GM19035 (cell line): ENCODE data around the gene PIAS4.

Experiments used
- ATAC-seq: cut with Tn5 transposase; IDR thresholded peaks from one replicate; pipeline ENCODE4 v1.9.1; 2021; ENCODE audit not compliant: unreplicated experiment

PIAS4 gene

DNA sequence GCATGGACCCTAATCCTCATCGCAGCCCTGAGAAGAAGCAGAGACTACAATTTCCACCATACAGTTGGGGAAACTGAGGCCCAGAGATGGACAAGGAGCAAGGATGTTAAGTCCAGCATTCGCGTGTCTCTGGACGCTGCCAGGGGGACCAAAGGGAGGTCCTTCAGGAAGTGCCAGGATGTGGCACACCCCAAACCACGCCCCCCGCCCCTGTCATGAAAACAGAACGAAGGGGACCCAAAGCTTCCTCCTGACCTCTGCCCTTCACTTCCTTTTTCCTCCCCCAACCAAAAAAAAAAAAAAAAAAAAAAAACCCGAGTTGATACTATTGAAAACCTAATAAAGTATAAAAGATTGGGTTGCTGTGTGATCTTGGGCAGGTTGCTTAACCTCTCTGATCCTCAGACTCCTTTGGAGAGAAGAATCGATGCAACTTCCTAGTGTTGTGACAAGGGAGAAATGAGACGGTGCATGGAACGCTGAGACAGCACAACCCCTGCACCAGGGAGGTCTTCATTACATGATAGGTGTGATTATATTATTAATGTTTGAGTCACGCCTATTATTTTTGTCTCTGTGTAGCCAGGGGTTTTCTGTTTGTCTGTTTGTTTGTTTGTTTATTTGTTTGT is 61.9 kb downstream of the PIAS4 start:
- ATAC-seq = no peak

DNA sequence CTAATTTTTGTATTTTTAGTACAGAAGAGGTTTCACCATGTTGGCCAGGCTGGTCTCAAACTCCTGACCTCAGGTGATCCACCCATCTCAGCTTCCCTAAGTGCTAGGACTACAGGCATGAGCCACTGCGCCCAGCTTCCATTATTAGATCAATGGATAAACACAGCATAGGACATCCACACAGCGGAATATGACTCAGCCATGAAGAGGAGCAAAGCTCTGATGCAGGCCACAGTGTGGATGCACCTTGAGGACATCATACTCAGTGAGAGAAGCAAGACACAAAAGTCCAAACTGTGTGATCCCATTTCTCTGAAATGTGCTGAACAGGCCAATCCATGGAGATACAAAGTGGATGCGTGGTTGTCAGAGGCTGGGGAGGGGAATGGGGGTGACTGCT is 64.1 kb downstream of the PIAS4 start:
- ATAC-seq = no peak

DNA sequence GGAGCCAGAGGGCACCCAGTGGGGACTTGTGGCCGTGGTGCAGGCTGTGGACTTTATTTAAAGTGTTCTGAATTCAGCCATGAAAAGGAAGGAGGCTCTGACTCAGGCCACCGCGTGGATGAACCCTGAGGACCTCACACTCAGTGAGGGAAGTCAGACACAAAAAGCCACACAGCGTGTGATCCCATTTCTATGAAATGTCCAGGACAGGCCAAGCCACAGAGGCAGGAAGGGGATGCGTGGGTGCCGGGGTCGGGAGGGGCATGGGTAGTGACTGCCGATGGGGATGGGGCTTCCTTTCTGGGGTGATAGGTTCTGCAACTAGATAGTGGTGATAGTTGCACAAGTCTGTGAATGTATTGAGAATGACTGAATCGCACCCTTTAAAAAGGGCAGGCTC is 67.8 kb downstream of the PIAS4 start:
- no peak for ATAC-seq

DNA sequence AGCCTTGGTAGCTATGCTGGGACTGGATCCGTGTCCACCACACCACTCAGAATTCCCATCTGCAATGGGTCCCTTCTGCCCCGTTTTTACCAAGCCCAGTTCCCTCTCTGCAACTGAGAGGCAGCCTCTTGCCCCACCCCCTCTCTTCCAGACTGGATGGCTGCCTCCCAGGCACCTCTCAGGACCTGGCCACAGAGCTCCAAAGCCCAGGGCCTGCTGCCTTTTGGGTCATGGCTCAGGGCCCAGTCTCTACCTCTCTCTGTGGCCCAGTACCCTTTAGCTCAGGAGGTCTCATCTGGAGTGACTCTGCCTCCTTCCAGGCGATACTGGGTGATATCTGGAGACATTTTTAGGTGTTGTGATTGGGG is 69.5 kb downstream of the PIAS4 start:
- no peak for ATAC-seq

DNA sequence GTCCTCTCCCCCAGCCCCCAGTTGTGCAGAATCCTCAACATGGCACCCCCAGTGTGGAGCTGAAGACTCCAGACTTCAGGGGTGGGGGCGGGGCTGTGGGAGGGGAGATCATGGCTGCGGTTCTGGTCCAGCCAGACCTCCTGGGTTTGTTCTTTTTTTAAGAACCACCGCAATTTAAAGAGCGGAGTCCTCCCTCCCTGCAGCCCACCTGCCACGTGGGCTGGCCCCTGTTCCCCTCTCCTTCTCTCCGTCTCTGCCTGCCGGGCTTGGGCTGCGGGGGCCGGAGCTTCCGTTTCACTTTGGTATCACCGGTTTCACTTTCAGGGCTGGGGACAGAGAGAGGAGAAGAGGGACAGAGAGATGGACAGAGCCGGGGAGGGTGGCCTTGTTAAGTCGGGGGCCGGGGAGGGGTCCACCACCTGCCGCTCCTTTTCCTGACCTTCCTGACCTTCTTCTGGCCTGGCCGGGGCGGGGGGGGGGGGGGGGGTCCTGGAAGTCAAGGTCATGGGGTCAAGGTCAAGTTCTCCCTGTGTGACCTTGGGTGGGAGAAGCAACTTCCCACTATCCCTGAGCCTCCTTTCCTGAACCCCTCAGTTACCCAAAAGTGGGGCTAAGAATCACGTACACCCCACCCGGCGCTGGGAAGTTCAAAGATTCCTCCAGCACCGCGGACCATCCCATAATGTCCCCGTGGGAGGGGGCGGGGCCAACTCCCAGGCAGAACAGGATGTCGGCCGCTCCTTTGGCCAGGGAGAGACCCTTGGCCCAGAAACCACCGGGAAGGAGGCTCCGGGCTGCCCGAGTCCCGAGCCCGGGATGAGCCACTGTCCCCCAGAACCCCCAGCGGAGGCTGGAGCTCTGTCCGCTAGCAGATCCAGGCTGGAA is 70.5 kb downstream of the PIAS4 start:
- ATAC-seq = no peak

DNA sequence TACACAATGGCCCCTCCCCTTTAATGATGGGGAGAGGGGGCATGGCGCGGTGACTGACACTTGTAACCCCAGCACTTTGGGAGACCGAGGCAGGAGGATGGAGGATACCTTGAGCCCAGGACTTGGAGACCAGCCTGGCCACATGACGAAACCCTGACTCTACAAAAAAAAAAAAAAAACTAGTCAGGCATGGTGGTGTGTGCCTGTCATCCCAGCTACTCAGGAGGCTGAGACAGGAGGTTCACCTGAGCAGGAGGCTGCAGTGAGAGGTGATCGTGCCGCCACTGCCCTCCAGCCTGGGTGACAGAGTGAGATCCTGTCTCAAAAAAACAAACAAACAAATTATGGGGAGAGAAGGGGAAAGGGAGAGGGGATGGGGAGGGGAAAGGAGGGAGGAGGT is 72.9 kb downstream of the PIAS4 start:
- no peak for ATAC-seq

DNA sequence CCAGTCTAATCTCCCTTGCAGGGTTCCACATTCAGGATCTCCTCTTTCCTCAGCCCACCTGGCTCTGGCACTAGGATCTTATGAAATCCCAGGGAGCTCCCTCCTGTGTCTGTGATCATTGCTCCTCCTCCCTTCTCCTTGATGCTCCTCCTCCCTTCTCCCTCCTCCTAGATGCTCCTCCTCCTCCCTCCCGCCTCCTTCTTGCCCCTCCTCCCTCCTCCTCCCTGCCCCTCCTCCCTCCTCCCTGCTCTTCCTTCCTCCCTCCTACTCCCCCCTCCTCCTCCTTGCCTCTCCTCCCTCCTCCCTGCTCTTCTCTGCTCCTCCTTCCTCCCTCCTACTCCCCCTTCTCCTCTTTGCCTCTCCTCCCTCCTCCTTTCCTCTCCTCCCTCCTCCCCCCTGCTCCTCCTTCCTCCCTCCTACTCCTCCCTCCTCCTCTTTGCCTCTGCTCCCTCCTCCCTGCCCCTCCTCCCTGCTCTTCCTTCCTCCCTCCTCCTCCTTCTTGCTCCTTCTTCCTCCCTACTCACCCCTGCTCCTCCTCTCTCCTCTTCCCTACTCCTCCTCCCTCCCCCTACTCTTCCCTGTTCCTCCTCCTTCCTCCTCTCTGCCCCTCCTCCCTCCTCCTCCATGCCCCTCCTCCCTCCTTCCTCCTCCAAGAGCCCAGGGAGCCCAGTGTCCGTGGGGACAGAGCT is 74.0 kb downstream of the PIAS4 start:
- ATAC-seq = no peak

DNA sequence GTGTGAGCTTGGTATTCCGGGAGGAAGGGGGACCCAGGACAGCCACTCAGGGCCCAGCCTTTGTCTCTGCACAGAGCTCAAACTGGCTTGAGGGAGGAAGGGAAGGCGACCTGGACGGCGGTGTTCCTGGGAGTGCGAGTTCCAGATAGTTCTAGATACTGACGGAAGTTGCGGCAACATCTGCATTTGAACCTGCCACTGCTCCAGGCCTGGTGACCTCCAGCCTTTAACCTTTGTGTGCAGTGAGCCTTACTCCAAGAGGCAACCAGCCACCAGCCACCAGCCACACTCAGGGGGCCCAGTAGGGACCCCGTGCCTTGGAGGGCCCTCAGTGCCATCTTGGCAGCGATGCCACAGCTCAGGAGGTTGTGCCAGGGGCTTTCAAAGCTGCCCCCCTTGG is 74.6 kb downstream of the PIAS4 start:
- ATAC-seq = no peak

DNA sequence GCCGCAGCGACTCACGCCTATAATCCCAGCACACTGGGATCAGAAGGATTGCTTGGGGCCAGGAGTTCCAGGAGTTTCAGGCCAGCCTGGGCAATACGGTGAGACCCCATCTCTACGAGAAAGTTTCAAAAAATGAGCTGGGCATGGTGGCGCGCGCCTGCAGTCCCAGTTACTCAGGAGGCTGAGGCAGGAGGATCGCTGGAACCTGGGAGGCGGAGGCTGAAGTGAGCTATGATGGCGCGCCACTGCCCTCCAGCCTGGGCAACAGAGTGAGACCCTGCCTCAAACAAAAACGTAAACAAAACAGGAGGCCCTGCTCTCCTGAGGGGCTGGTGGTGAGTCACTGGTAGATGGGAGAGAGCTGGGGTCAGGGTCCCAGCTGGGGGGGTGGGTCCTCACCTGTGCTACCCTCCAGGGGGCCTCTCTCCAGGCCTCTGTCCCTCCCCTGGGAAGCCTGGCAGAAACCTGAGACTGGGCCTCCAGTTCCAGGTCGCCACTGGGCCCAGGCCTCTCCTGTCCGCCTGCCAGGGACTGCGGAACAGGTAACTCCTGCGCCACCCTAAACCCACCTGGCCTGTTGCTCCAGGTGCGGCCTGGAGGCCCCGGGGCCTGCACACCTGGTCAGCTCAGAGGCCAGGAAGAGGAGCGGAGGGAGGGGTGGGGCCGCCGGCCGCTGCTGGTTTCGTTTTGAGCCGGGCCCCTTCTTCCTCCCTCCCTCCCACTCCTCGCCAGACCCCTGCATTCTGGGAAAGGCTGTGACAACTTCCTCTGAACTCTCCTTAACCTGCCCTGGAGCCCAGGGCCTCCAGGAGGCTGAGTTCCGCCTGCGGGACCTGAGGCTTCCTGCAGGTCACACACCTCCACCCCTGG is 76.4 kb downstream of the PIAS4 start:
- no peak for ATAC-seq

DNA sequence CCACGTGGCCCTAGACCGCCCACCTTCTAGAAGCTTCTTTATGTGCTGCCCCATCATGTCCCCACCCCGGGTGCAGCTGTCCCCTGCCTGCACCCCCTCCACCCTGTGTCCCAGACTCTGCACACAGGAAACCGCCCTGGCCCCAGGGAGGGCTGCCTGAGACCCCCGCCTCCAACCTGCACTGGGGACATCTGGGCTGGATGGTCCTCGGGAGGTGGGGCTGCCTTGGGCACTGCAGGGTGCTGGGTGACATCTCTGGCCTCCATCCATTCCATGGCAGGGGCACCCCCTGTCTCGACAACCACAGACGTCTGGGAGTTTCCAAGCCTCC is 77.0 kb downstream of the PIAS4 start:
- no peak for ATAC-seq

DNA sequence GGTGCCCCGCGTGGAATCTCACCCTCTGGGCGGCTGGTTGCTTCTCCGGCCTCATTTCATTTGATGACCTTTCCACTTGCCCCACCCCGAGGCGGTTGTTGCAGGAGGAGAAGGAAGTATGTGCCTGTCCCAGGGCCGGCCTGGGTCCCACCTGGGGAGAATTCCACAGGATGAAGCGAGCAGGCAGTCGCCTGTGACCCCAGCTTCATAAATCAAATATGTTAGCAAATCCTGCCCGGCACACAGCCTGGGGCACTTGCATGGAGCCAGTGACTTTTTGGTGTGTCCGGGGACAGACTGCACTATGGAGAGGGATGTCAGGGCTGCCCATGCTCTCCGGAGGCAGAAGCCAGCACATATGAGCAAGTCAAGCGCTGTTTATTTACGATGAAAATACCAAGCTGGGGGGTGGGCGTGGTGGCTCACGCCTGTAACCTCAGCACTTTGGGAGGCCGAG is 78.9 kb downstream of the PIAS4 start:
- ATAC-seq = no peak

DNA sequence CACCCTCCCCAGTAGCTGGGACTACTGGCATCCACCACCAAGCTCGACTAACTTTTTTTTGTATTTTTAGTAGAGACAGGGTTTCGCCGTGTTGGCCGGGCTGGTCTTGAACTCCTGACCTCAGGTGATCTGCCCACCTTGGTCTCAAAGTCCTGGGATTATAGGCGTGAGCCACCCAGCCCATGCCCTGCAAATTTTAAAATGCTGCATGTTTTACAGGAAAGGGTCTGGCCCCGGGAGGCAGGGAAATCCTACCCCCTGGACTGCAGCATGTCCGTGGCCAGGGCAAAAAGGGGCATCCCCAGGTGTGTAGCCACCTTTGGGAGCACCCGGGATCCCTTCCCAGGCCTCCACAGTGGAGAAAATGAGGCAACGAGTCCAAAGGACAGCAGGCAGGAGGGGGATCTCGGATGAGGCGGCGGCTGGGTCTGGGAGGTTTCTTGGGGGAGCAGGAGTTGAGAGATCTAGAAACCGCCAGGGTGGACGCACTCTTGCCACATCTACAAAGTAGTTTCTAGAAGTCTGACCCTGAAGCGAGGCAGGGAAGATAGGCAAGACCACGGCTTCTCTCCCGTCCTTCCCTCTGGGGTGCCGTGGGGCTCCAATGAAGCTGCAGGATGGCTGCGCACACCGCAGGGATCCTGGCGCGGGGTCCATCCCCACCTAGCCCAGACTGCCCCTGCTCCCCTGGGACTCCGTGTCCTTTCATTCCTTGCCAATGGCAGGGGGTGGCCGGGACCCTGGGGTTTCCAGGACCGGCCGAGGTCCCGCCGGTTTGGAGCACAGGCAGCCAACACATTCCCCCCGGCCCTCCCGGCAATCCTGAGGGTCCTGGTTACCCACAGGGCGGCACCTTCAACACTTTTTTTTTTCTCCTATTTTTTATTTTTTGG is 80.5 kb downstream of the PIAS4 start:
- ATAC-seq = no peak

DNA sequence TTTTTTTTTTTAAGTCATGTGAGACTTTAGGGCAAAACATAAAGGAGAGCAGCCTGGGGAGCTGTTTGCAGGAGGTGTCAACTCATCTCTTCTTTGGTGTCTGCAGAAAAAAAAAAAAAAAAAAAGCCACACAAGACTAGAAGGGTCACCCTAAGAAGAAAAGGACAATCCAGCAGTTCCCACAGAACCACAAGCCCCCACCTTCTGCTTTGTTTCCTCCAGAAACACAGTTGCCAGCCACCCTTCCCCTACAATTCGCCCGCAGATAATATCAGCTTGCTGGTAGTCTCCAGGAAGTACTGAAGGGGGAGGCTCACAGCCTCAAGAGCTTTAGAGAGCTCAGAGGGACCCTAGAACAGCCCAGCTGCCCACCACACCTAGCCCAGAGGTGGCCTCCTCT is 81.4 kb downstream of the PIAS4 start:
- ATAC-seq = no peak
